HFFc6 (cell line): ENCODE measurements around the gene EPB41L1. TPM values are rescaled to one million over a fixed set of nuclear protein-coding genes. Genes with fewer than 3 reads are reported as not detected.
A peak's percentile ranks its signal among the peaks of the same experiment; 100 is the strongest.

ENCODE experiments used
- DNase-seq: peaks from one replicate; pipeline ENCODE4 v3.0.0-alpha.2; 2018
- H3K27ac Mint-ChIP-seq: 2 replicates; pipeline ENCODE4 v1.8.0; 2020; ENCODE audit warnings: mild to moderate bottlenecking, mixed read lengths
- H3K27me3 Mint-ChIP-seq: 2 replicates; pipeline ENCODE4 v1.8.0; 2021; ENCODE audit warnings: mild to moderate bottlenecking, moderate library complexity, mixed read lengths; ENCODE audit not compliant: insufficient read depth
- H3K36me3 Mint-ChIP-seq: 2 replicates; pipeline ENCODE4 v1.8.0; 2021; ENCODE audit warnings: low read depth, mixed read lengths
- H3K4me1 Mint-ChIP-seq: 2 replicates; pipeline ENCODE4 v1.8.0; 2020; ENCODE audit warnings: low read depth, mixed read lengths
- H3K4me3 Mint-ChIP-seq: 2 replicates; pipeline ENCODE4 v1.8.0; 2020; ENCODE audit warnings: mild to moderate bottlenecking, moderate library complexity, mixed read lengths
- H3K9me3 Mint-ChIP-seq: 2 replicates; pipeline ENCODE4 v1.8.0; 2020; ENCODE audit warnings: mild to moderate bottlenecking, mixed read lengths
- long read RNA-seq: library from polyadenylated mRNA; unstranded; transcript quantifications from one replicate; pipeline ENCODE4 v2.0.0, GENCODE V29; 2019
- total RNA-seq, 6 experiments: library from RNA; stranded (reverse); fragmentation: NEBNext Ultra II Directional; extraction: Animal tissue kit (Norgen Biotek cat#: 25700); gene quantifications; 2 replicates in 1 of 6; 3 replicates in 5 of 6; pipeline ENCODE4 v1.2.3, GENCODE V29; 2021
- TF ChIP-seq, protein P1 (sequence below): fragments of 200-600 bp; sonication (generic); IDR thresholded peaks from 2 replicates; pipeline ENCODE4 v1.5.0; 2021; ENCODE audit warnings: antibody characterized with exemption, mild to moderate bottlenecking

Gene EPB41L1
- total RNA-seq = 10 to 100 TPM; 41.9 to 51.0 (median 43.4) TPM
- long read RNA-seq, partial matches to known transcripts = 2 of 3 reads
- long read RNA-seq, other reads (novel, unspliced or antisense) = 1 of 3 reads

GRCh38 chr20:36154700-36155628, at the start of gene EPB41L1:
TSS of gene EPB41L1 (plus strand) at chr20:36154740. CDS start at chr20:36173778, 19,038 bp downstream.
- TF ChIP-seq, protein P1, sequence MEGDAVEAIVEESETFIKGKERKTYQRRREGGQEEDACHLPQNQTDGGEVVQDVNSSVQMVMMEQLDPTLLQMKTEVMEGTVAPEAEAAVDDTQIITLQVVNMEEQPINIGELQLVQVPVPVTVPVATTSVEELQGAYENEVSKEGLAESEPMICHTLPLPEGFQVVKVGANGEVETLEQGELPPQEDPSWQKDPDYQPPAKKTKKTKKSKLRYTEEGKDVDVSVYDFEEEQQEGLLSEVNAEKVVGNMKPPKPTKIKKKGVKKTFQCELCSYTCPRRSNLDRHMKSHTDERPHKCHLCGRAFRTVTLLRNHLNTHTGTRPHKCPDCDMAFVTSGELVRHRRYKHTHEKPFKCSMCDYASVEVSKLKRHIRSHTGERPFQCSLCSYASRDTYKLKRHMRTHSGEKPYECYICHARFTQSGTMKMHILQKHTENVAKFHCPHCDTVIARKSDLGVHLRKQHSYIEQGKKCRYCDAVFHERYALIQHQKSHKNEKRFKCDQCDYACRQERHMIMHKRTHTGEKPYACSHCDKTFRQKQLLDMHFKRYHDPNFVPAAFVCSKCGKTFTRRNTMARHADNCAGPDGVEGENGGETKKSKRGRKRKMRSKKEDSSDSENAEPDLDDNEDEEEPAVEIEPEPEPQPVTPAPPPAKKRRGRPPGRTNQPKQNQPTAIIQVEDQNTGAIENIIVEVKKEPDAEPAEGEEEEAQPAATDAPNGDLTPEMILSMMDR = no peak
- H3K4me3 Mint-ChIP-seq = peak within 1 kb of the TSS; percentile 89
- no peak within 1 kb of the TSS for H3K27ac Mint-ChIP-seq
- no peaks in the 10 kb centered on the region for H3K9me3 Mint-ChIP-seq
- H3K4me1 Mint-ChIP-seq = peaks cover 19% of the 10 kb centered on the region; the same call in 1 of the 2 replicates
- no peaks in the 10 kb centered on the region for H3K36me3 Mint-ChIP-seq
- H3K27me3 Mint-ChIP-seq = peaks cover 12% of the 10 kb centered on the region
- DNase-seq = no peak

- no peaks in the 10 kb centered on the region for H3K36me3 Mint-ChIP-seq
- H3K27me3 Mint-ChIP-seq = peaks cover 14% of the 10 kb centered on the region
- H3K4me1 Mint-ChIP-seq = peaks cover 9% of the 10 kb centered on the region
- H3K9me3 Mint-ChIP-seq = no peaks in the 10 kb centered on the region
- H3K4me3 Mint-ChIP-seq = no peak overlapping the region
- no peak for DNase-seq
- H3K27ac Mint-ChIP-seq = no peak overlapping the region
- TF ChIP-seq, protein P1 = no peak
Observed at GRCh38 chr20:36104856-36105255, 49.7 kb upstream of the EPB41L1 start.

- Mint-ChIP-seq H3K36me3 (no peaks in the 10 kb centered on the region), H3K4me3 (no peak overlapping the region), H3K27ac (no peak overlapping the region), H3K4me1 (peaks cover 9% of the 10 kb centered on the region), H3K9me3 (no peaks in the 10 kb centered on the region), H3K27me3 (peaks cover 13% of the 10 kb centered on the region)
- DNase-seq = no peak
- TF ChIP-seq, protein P1 = no peak
Observed at GRCh38 chr20:36105711-36106226, 48.8 kb upstream of the EPB41L1 start.

- no peaks in the 10 kb centered on the region for H3K36me3 Mint-ChIP-seq
- H3K4me3 Mint-ChIP-seq = no peak overlapping the region
- H3K9me3 Mint-ChIP-seq = no peaks in the 10 kb centered on the region
Observed at GRCh38 chr20:36106606-36107005, 47.9 kb upstream of the EPB41L1 start.

GRCh38 chr20:36107881-36108280, 46.7 kb upstream of the EPB41L1 start:
- no peaks in the 10 kb centered on the region for H3K9me3 Mint-ChIP-seq
- H3K27me3 Mint-ChIP-seq = peaks cover 22% of the 10 kb centered on the region
- H3K4me3 Mint-ChIP-seq = no peak overlapping the region
- peaks cover 9% of the 10 kb centered on the region for H3K4me1 Mint-ChIP-seq
- no peak overlapping the region for H3K27ac Mint-ChIP-seq
- DNase-seq = no peak
- TF ChIP-seq, protein P1 = no peak
- H3K36me3 Mint-ChIP-seq = no peaks in the 10 kb centered on the region

More at GRCh38 chr20:36106606-36107005, 47.9 kb upstream of the EPB41L1 start:
- H3K27ac Mint-ChIP-seq = no peak overlapping the region
- peaks cover 9% of the 10 kb centered on the region for H3K4me1 Mint-ChIP-seq
- DNase-seq = no peak
- peaks cover 16% of the 10 kb centered on the region for H3K27me3 Mint-ChIP-seq
- TF ChIP-seq, protein P1 = no peak
